Suppressor macrophage treated with lipopolysaccharide for 1 hour (primary cell): ENCODE results near the gene ADCY9.

Experiments used
- DNase-seq, 3 donors: peaks; one replicate each; pipeline ENCODE4 v3.0.0-alpha.2; 2020 to 2022

ADCY9 gene

DNA sequence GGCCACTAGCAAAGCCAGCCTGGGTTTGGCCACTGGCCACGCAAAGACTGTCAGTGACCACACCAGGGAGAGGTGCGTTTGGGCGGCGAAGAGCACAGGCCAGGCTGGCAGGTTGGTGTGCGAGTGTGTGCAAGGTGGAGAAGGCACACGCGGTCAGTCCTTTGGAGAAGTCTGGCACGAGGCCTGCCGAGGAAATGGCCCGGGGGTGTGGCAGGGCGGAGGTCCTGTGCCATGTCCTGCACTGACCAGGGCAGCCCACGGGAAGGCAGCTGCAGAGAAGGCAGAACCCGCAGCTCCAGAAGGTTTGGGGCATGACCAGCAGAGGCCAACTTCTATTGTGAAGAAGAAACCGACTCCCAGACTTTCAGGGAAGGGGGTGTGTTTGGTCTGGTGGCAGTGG, 90.8 kb downstream of the ADCY9 start:
- DNase-seq, result no peak

DNA sequence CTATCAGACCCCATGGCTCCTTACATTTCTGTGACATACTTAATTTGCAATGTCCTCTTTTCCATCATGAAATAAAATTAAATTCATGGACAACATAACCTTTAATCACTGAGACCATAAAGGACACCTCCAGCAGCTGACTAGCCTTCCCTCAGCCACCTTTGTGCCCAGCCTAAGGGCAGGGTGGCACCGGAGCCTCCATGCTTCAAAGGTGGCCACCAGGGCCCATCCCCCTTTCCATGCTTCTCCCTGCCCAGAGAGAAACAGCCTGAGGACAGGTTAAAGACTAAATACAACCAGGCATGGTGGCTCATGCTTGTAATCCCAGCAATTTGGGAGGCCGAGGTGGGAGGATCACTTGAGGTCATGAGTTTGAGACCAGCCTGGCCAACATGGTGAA, 94.3 kb downstream of the ADCY9 start:
- DNase-seq, result no peak

DNA sequence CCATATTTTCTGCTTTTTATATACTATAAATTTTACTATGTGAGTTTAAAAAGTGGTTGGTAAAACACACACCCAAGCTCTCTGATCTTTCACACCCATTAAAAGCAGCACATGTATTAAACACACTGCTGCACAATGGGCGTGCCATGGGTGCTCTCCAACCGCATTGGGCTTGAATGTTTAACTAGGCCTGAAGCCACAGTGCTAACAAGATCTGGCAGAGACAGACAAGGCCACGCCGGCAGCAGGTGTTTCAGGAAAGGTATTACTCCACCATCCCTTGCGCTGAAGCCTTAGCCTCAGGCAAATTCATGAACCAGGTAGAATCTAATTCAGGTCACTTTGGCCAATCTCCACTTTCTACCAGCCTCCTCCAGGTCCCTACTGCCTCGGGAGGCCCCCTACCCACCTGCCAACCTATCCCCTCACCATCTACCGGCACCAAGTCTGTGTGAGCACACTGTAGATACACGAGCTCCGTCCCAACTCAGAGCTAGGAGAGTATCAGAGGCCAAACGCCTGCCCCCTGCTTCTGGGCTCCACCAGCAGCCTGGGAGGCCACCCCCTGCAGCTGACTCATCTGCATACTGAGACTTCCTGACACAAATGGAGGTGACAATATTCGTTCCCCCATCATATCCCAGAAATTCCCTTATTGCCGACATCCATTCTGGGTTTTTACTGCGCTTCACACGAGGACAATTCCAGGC, 95.0 kb downstream of the ADCY9 start:
- DNase-seq, result no peak

DNA sequence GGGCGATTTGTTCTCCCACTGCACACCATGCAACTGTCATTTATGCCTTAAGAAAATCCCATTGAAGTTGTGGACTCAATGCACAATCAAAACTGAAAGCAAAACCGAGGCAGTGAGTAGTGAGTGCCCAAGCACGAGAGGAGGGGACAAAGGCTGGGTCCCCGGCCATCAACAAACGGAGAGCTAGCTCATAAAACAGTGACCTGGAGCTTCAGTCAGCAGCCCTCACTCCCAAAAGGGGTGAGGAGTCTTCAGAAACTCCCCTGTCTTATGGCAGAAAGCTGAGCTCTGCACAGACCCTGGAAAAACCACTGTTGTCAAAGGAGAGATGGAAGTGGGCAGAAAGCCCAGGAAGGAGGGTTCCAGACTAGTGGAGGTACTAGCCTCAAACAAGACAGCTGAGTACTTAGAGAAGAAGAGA, 96.9 kb downstream of the ADCY9 start:
- peak in 2 of 3 donors; percentile 61 to 68 for DNase-seq

DNA sequence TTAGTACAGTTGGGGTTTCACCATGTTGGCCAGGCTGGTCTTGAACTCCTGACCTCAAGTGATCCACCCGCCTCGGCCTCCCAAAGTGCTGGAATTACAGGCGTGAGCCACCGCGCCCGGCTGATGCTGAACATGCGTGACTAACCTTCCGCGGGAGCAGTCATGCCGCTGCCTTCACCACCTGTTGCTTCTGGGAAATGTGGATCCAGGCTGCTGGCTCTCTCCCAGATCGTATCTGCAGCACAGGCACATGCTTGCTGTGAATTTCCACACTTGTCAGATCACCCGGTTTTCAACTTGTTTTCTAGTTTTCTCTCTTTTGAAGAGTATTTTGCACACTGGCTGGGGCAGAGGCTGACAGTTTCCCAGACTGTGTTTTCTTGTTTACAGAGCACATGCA, 97.9 kb downstream of the ADCY9 start:
- DNase-seq, result no peak

DNA sequence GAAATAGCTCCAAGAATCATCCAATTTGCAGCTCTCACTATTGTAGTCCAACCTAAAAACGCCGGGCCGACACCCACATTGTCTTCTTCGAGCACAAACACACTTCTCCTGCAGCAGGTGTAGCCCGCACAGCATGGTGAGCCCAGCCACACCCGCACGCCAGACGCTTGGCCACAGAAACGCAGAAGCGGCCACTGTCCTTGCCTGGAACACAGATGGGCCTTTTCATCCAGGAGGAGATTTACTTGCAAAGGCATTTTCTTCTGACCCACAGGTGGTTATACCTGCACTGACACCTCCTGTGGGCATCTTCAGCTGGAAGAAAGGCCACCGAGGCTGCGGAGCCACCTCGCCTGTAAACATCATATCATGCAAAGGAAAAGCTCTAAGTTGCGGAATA, 98.4 kb downstream of the ADCY9 start:
- DNase-seq, result no peak

DNA sequence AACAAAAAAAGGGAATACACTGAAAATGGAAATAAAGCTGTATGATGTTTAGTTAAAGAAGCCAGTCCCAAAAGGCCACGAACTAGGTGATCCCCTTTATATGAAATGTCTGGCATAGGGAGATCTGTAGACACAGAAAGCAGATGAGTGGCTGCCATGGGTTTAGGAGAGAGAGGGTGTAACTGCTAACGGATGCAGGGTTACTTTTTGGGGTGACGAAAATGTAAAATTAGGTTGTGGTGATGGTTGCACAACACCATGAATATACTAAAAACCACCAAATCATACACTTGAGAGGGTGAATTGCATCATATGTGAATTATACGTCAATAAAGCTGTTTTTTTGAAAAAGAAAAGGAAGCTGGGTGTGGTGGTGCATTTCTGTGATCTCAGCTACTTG, 99.6 kb downstream of the ADCY9 start:
- DNase-seq, result peak; percentile 77 to 92 (median 91)

DNA sequence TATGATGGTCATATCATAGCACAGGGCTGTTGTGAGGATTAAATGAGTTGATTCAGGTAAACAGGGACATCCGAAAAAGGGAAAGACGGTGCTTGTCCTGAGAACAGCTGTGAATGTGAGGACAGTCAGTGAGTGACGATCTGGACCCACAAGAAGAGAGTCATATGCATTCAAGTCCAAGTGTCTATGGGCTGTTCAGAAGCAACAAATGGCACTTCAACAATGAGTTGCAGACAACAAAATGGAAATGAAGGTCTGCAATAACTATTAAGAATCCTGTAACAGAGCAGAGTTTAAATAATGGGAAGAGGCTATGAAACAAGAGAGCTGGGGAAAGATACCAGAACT, 100.3 kb downstream of the ADCY9 start:
- DNase-seq, result no peak

DNA sequence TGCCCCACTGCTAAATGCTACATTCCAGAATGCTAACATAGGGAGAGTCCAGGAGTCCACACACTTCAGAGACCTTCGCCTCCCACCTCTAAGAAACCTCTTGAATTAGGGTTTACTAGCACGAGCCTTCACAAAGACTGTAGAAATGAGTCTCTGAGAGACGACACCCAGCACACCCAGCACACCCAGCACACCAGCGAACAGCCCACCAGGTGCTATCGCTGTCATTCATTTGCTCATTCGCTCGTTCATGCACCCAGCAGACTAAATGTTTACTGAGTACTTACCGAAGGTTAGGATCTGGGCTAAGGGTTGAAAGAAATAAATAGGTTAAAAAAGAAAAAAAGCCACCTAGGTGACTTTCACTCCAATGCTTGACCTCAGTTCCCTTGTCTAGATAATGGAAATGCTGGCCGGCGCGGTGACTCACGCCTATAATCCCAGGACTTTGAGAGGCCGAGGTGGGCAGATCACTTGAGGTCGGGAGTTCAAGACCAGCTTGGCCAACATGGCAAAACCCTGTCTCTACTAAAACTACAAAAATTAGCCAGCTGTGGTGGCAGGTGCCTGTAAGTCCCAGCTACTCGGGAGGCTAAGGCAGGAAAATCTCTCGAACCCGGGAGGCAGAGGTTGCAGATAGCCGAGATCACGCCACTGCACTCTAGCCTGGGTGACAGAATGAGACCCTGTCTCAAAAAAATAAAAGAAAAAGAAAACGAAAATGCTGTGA, 100.8 kb downstream of the ADCY9 start:
- DNase-seq, result peak in 1 of 3 donors; percentile 20

DNA sequence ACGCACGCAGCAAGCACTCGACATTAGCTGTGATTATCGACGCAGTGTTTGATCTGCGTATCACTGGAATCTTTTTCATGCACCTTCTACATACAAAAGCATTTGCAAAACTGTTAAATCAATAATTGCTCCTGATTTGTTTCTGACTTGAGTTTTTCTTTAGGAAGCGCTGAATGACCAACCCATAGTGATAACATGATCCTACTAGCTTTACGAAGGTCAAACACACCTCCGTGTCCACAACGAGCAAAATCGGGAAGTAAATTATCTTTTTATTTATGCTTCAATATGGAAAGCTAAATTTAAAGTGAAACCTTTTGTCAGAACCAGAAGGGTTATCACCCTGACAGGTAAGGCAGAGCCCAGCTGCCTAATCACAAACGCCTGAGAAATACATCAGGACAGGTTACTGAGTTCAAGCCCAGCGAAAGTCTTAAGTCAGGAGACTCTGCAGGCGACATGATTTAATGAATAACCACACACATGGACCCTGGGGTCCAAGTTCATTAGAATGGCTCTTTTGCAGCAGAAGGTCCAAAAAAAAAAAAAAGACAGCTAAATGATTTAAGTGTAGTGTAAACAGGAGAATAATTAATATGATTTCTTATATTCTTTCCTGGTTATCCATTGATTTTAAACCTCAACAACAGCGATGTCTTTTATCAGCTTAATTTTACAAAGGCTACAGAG, 104.2 kb downstream of the ADCY9 start:
- no peak for DNase-seq

DNA sequence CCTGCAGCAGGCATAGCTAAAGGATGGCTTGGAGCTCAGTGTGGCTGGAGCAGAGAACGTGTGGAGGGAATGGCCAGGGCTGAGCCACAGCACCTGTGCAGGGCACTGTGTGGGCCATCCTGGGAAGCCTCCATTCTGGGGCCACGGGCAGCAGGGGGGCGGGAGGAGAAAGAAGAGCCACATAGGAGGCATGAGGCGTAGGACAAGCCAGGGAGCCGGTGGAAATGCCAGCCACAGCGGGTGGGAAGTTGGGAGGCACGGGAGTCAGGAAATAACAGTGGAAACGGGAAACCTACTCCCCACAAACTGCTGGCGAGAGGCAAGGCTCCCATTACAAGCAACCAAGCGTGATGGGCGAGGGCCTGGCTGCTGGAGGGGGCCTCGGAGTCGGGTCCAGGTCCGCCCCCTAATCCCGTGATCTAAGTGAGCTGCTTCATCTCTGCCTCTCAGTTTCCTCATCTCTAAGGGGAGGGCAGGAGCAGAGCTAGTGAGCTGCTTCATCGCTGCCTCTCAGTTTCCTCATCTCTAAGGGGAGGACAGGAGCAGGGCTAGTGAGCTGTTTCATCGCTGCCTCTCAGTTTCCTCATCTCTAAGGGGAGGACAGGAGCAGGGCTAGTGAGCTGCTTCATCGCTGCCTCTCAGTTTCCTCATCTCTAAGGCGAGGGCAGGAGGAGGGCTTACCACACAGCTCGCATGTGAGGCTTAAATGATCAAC, 104.9 kb downstream of the ADCY9 start:
- peak; percentile 60 to 69 (median 66) for DNase-seq

DNA sequence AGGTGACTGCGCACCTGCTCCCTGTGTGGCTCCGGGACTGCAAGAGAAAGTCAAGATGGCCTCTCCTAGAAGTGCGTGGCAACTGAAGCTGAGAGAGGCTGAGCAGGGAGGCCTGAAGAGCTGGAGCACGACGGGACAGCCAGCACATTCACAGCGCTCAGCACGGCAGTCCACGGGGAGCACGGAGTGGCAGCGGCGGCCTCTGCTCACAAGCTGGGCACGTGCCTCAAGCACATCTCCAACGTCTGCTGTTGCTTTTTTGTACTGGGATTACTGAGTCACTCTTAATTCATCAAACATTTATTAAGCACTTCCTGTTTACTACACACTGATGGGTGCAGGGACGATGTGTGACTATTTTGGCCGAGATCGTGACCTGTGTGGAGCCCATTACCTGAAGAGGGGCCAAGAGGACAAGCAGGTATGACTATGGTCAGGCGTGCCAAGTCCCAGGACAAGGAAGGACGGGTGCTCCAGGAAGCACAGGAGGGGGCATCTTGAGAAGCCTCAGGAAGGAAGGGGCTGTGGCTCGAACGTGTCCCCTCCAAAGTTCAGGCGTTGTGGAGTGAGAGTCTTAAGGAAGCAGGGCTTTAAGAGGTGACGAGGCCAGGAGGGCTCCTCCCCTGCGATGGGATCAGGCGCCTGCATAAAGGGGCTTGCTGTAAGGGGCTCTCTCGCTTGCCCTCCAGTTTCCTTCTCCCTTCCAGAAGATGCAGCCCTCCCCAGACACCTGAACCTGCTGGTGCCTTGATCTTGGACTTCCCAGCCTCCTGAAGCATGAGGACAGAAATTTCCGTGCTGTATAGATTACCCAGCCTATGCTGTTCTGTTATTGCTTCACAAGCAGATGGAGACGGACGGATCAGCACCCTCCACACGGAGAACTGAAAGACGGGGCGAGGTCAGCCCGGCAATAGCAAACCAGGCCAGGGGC, 105.8 kb downstream of the ADCY9 start:
- DNase-seq, result no peak

DNA sequence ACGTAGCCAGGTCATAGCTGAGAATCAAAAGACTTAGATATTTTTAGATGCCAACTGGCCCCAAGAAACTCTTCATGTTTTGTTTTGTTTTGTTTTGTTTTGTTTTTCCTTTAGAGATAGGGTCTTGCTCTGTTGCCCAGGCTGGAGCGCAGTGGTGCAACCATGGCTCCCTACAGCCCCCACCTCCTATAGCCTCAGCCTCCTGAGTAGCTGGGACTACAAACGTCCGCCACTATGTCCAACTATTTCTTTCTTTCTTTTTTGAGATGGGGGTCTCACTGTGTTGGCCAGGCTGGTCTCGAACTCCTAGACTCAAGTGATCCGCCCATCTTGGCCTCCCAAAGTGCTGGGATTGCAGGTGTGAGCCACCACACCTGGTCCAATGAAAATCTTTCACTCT, 107.1 kb downstream of the ADCY9 start:
- no peak for DNase-seq

DNA sequence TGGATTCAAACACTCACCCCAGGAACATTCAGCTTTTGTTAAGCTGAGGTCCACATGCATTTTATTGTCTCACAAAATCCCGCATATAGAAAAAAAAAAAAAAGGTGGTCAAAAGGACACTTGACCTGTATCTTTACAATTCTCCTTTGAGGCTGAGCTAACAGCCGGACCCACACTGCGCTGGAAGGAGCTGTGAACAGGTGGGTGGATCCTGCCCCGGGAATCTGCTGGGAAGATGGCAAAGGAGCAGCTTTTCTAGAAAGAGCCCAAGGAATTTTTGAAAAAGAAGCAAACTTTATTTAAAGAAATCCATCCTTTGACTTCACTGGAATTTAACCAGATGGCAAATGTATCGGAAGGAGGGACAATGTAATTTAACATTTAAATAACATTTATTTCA, 108.1 kb downstream of the ADCY9 start:
- no peak for DNase-seq

DNA sequence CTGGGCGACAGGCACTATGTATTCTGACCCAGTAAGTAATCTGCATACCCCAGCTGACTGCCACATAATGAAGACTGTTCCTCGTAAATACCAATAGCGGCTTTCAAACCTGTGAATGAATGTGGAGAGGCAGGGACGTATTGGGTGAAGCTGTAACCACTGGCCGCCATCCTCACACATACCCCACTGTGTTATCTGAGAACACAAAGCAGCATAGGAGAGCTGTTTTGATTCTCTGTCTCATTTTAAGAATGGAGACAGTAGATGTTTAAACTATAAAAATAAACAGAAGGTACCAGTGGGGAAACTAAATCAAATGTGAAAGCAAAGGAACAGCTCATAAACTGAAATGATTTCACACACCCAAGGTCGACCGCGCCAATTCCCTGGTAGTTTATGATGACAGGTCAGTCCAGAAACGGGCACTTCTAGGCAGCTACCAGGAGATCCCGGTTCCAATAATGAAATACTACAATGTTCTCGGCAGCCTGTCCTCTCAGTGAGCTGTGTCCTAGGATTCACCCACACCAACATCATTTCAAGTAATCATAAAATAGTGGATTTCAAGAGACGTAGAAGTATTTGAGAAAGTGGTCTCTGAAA, 109.7 kb downstream of the ADCY9 start:
- no peak for DNase-seq

DNA sequence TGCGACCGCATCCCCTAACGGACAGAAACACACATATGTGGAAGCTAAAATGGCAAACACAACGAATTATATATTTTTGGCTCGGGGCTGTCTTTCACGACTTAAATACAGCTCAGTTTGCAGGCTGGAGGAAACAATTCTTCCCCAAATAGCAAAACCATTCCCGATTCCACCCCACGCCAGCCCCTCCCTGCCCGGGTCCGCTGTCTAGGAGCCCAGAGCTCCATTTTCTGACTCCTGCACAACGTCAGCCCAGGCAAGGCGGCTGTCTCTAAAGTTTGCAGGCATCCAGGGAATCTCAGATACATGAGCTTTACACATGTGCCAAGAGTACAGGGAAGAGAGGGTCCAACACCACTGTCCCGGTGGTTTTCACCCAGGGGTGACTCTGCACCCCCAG, 110.5 kb downstream of the ADCY9 start:
- DNase-seq, result no peak

DNA sequence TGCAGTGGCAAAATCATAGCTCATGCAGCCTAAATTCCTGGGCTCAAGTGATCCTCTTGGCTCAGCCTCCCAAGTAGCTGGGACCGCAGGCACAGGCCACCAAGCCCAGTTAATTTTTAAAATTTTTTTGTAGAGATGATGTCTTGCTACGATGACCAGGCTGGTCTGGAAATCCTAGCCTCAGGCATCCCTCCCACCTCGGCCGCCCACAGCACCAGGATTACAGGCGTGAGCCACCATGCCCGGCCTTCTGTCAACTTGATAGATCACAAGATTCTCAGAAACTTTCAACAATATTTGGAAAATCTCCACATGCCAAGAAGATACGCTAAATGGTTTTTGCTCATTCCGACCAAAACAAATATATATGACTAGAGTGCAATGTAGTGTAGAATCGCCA, 111.0 kb downstream of the ADCY9 start:
- DNase-seq, result no peak

DNA sequence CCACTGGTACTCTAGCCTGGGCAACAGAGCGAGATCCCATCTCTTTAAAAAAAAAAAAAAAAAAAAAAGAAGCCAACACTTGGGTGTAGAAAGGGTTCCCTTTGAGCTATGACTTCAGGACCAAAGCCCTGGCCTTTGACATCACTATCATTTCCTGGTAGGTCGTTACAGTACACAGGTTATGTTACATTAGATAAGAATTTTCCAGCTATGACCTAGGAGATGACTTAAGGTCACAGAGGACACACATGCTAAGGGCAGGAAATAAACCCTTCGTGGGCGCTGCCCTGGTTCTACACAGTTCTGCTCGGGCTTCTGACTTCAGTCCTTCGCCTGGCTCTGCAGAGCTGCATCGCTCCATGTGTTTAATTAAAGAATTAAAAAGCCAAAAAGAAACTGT, 112.0 kb downstream of the ADCY9 start:
- DNase-seq, result no peak

DNA sequence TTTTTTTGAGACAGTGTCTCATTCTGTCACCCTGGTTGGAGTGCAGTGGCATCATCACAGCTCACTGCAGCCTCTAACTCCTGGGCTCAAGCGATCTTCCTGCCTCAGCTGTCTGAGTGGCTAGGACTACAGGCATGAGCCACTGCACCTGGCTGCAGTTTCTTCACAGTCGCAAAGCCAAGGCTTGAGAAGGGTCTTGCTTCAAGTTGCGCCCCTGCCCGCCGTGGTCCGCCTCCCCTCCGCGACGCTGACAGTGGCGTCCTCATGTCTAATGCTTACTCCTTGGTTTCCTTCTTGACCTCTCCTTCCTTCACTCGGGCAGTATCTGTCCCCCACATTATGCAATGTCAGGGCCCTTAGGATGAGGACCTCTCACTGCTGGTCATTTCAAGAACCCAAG, 112.7 kb downstream of the ADCY9 start:
- DNase-seq, result no peak

DNA sequence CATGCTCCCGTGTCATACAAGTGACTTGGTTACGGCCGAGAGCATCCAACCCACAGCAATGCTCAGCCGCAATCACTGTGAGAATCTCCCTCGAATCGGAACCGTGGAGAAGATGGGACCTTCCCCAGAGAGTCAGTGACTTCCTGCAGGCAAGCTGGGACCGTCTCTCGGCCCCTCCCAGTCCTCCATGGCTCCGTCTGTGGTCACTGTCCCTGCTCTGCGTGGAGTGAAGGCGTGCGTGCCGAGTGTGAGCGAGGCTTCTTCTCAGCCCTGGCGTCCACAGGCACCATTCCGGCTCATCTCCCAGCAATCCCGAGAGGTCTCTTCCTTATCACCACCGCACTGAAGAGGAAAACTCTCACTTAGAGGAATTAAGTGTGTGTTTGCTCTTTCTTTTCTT, 113.1 kb downstream of the ADCY9 start:
- DNase-seq, result no peak

DNA sequence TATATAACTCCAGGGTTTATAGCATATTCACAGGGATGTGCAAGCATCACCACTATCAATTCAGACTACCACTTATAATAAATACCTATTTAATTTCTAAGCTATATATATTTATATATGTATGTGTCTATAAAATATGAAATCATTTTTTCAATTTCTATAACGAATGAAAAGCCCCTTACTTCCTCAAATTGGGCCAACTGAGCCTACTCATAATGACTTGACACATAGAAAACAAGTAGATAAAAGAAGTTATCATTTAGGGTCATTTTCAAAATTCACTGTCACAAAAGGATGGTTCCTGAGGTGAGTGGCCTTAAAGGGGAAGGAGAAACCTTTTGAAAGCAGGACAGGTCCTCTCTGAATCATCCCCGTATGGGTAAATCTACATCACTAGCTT, 114.1 kb downstream of the ADCY9 start:
- DNase-seq, result no peak
